ENCODE data around the gene RTL10. TPM values are rescaled to one million over a fixed set of nuclear protein-coding genes. Genes with fewer than 3 reads are reported as not detected.

The RTL10 gene
- total and polyA plus RNA-seq, 4 donors, result 7.4 to 22.7 (median 11.6) TPM

- Histone ChIP-seq H3K9ac (ENCODE audit: insufficient read depth in 1 of 2, low read length in 2 of 2) (no peak overlapping the region), H3K36me3 (ENCODE audit: control insufficient read depth in 4 of 4, insufficient read depth in 4 of 4, low read length in 4 of 4) (peaks cover 0 to 4% (median 0%) of the 10 kb centered on the region in 4 donors), H3K27ac (ENCODE audit: low read depth in 1 of 2, low read length in 1 of 2) (peak overlapping the region in 1 of 2 donors; percentile 83), H3K9me3 (ENCODE audit: control insufficient read depth in 4 of 4, insufficient read depth in 3 of 4, low read length in 3 of 4) (no peaks in the 10 kb centered on the region), H3K4me3 (no peak overlapping the region), H3K4me1 (ENCODE audit: control insufficient read depth in 5 of 5, insufficient read depth in 5 of 5, low read length in 5 of 5) (peaks cover 0 to 31% (median 6%) of the 10 kb centered on the region in 5 donors), H3K27me3 (ENCODE audit: control insufficient read depth in 3 of 3, insufficient read depth in 3 of 3, low read length in 2 of 3) (no peaks in the 10 kb centered on the region)
- no peak for TF ChIP-seq CTCF (IDR thresholded peaks at IDR 0.05; ENCODE audit: control extremely low read depth, extremely low read depth)
- DNase-seq (no peak), ATAC-seq (ENCODE audit: insufficient read depth, low FRiP score) (no peak)
- 80 to 89% methylated on average over 8 of the region's 8 CpGs for WGBS, 2 donors
Observed at GRCh38 chr22:19845054-19845722, 9.5 kb downstream of the RTL10 start.

DNA sequence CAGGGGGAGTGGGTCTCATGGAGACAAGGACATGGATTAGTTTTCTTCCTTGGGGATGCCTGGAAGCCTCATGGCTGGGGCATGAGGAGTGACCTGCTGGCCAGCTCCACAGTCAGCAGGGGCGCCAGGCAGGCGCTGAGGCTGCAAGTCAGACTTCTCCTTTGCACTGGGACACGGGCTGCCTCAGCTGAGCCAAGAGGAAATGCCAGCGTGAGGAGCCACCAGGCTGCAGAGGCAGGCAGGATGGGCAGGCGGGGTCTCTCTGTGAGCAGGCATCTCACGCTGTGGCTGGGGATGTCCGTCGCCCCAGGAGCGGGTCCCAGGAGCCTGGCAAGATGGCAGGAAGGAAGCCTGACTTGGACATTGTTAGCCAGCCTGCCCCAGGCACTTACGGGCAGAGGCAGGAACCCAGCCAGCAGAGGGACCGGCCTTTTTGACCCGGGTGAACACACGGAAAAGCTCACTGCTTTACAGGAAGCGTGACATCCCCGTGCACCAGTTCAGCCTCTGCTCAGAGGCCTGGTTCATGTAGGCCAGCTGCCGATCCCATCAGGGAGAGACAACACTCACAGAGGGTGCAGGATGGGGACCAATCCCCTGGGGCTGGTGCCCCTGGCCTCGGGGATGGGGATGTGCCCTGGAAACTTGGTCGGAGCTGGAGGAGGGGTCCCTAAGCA lies 10.2 kb downstream of the RTL10 start:
- peak; percentile 48 for ATAC-seq (ENCODE audit: insufficient read depth, low FRiP score)
- Histone ChIP-seq H3K36me3 (ENCODE audit: control insufficient read depth in 4 of 4, insufficient read depth in 4 of 4, low read length in 4 of 4) (peaks cover 0 to 4% (median 0%) of the 10 kb centered on the region in 4 donors), H3K27me3 (ENCODE audit: control insufficient read depth in 3 of 3, insufficient read depth in 3 of 3, low read length in 2 of 3) (no peaks in the 10 kb centered on the region), H3K4me3 (no peak overlapping the region), H3K4me1 (ENCODE audit: control insufficient read depth in 5 of 5, insufficient read depth in 5 of 5, low read length in 5 of 5) (peaks cover 0 to 31% (median 5%) of the 10 kb centered on the region in 5 donors), H3K9me3 (ENCODE audit: control insufficient read depth in 4 of 4, insufficient read depth in 3 of 4, low read length in 3 of 4) (no peaks in the 10 kb centered on the region), H3K27ac (ENCODE audit: low read depth in 1 of 2, low read length in 1 of 2) (peak overlapping the region in 1 of 2 donors; percentile 83), H3K9ac (ENCODE audit: insufficient read depth in 1 of 2, low read length in 2 of 2) (no peak overlapping the region)
- 19 to 23% methylated on average over 17 to 18 of the region's 18 CpGs for WGBS, 2 donors
- peak in 1 of 3 donors; percentile 19 for DNase-seq
- TF ChIP-seq CTCF (IDR thresholded peaks at IDR 0.05; ENCODE audit: control extremely low read depth, extremely low read depth), result no peak

DNA sequence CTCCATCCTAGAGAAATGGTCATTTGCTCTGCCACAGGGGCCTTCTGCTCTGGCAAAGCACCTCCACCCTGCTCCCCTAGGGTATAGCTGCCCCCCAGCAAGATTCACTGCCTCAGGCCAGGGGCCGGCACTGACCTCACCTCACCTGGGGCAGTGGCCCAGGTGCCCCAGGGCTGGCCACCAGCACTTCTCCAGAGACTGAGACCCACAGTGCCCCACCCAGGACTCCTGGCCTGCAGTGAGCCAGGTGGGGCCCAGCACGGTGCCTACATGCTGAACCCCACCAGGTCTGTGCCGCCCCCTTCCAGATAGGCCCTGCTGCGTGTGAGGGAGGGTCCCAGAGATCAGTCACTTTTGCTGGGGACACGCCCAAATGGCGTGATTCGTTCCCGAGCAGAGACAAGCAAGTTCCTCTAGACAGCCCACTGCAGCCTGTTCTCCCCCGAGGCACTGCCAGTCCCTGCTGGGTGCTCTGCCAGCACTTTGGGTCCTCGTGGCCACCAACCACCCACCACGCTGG lies 10.8 kb downstream of the RTL10 start:
- Histone ChIP-seq H3K4me3 (no peak overlapping the region), H3K36me3 (ENCODE audit: control insufficient read depth in 4 of 4, insufficient read depth in 4 of 4, low read length in 4 of 4) (peaks cover 0 to 3% (median 0%) of the 10 kb centered on the region in 4 donors), H3K27me3 (ENCODE audit: control insufficient read depth in 3 of 3, insufficient read depth in 3 of 3, low read length in 2 of 3) (no peaks in the 10 kb centered on the region), H3K4me1 (ENCODE audit: control insufficient read depth in 5 of 5, insufficient read depth in 5 of 5, low read length in 5 of 5) (peaks cover 0 to 31% (median 5%) of the 10 kb centered on the region in 5 donors), H3K9me3 (ENCODE audit: control insufficient read depth in 4 of 4, insufficient read depth in 3 of 4, low read length in 3 of 4) (no peaks in the 10 kb centered on the region), H3K27ac (ENCODE audit: low read depth in 1 of 2, low read length in 1 of 2) (peak overlapping the region in 1 of 2 donors; percentile 83), H3K9ac (ENCODE audit: insufficient read depth in 1 of 2, low read length in 2 of 2) (no peak overlapping the region)
- WGBS, 2 donors, result 43 to 52% methylated on average over 11 of the region's 11 CpGs
- TF ChIP-seq CTCF (IDR thresholded peaks at IDR 0.05; ENCODE audit: control extremely low read depth, extremely low read depth), result no peak
- no peak for DNase-seq
- ATAC-seq (ENCODE audit: insufficient read depth, low FRiP score), result peak; percentile 6

Measured in lung (tissue), 12 donors.